Measurements from ENCODE around the gene RAMACL. TPM values are rescaled to one million over a fixed set of nuclear protein-coding genes. Genes with fewer than 3 reads are reported as not detected.

The RAMACL gene
- total RNA-seq, 1 experiment from 2014 or later, result 0.28 TPM

- no CpG with 5 or more reads among the region's 66 CpGs for WGBS (ENCODE audit: extremely low coverage, insufficient read length, low lambda C conversion rate)
- no peak overlapping the region for H2AK5ac ChIP-seq (ENCODE audit: insufficient read length, low read length)
- H3K79me2 ChIP-seq (ENCODE audit: insufficient read depth, low read length), result peaks cover 2% of the 10 kb centered on the region; the same call in 1 of the 2 replicates
- no peak overlapping the region for H2BK12ac ChIP-seq (ENCODE audit: insufficient read length, low read depth, low read length)
- H3K9me3 ChIP-seq (ENCODE audit: control insufficient read depth, low read depth, low read length), result no peaks in the 10 kb centered on the region
- DNase-seq, result no peak
- H4K20me1 ChIP-seq (ENCODE audit: control insufficient read depth, insufficient read depth, insufficient read length), result no peaks in the 10 kb centered on the region
- H3K4me3 Mint-ChIP-seq, result peak overlapping the region; percentile 76 to 88
- no peaks in the 10 kb centered on the region for H3K79me1 ChIP-seq (ENCODE audit: insufficient read depth, low read depth, low read length, poor library complexity, severe bottlenecking)
- no peak overlapping the region for H3K56ac ChIP-seq (ENCODE audit: insufficient read length, low read depth, low read length)
- H3K18ac ChIP-seq (ENCODE audit: insufficient read length, low read depth, low read length), result peak overlapping the region; percentile 13
- no peak overlapping the region for H4K8ac ChIP-seq (replicated peaks; ENCODE audit: insufficient read length, low read depth, low read length)
- peak overlapping the region; percentile 47 for H3K14ac ChIP-seq (ENCODE audit: insufficient read depth, low read length)
- no peaks in the 10 kb centered on the region; the same call in 1 of the 2 replicates for H3K4me1 ChIP-seq (ENCODE audit: insufficient read depth, low read length)
- peaks cover 50% of the 10 kb centered on the region for H3K27me3 Mint-ChIP-seq (ENCODE audit: low read depth)
- H3K23me2 ChIP-seq (ENCODE audit: insufficient read length, low read depth, low read length, poor library complexity, severe bottlenecking), result peaks cover 20% of the 10 kb centered on the region
- TF ChIP-seq CTCF (conservative IDR thresholded peaks at IDR 0.05), result no peak
- H2BK120ac ChIP-seq (ENCODE audit: low read depth, low read length, poor library complexity, severe bottlenecking), result no peak overlapping the region
- H3K4ac ChIP-seq (ENCODE audit: low read depth, low read length), result no peak overlapping the region
- H3K27ac Mint-ChIP-seq, result no peak overlapping the region
- H3K4me2 ChIP-seq (ENCODE audit: insufficient read depth, insufficient read length, low read length), result peak overlapping the region; percentile 78
- H2BK15ac ChIP-seq (ENCODE audit: low read depth, low read length), result no peak overlapping the region
- peaks cover 39 to 47% of the 10 kb centered on the region in 2 experiments for H3K4me1 Mint-ChIP-seq
- no peak overlapping the region for H2AFZ ChIP-seq (ENCODE audit: low read length)
- H4K5ac ChIP-seq (ENCODE audit: insufficient read length, low read depth, low read length), result no peak overlapping the region
- H3K23ac ChIP-seq (ENCODE audit: insufficient read length, low read depth, low read length), result no peak overlapping the region
- H3K27ac ChIP-seq (ENCODE audit: insufficient read length, low read depth, low read length), result no peak overlapping the region
- no peaks in the 10 kb centered on the region; a peak in 1 of 7 replicates for H3K36me3 Mint-ChIP-seq (ENCODE audit: insufficient read depth in 1 of 3, low read depth in 3 of 3)
- H4K91ac ChIP-seq (ENCODE audit: insufficient read length, low read depth, low read length), result no peak overlapping the region
- H3K9me3 Mint-ChIP-seq, result no peaks in the 10 kb centered on the region
- H3K9ac ChIP-seq (ENCODE audit: extremely low read depth, insufficient read length, low read length), result peak overlapping the region; percentile 54
- H3T11ph ChIP-seq (ENCODE audit: low read length), result no peak overlapping the region
- no peak overlapping the region for H2BK20ac ChIP-seq (ENCODE audit: low read depth, low read length, poor library complexity, severe bottlenecking)
- peaks cover 9% of the 10 kb centered on the region; the same call in 1 of the 2 replicates for H3K27me3 ChIP-seq (ENCODE audit: insufficient read depth, low read length)
- no peak overlapping the region for H2BK5ac ChIP-seq (ENCODE audit: insufficient read length, low read length)
These were observed 39.9 kb upstream of the RAMACL start for GRCh38 chr6:166626177-166627032.

Measured in H9 (cell line).